Stimulated activated CD8-positive, alpha-beta memory T cell treated with anti-CD3 and anti-CD28 coated beads, Interleukin-15, amount 100 ng/mL, for 48 hours (primary cell): ENCODE data around the gene CD300E.
"Not testable (repeated sequence)": the region's sequence is repeated elsewhere in the genome, so short reads cannot be mapped to it uniquely, and the experiment has no call there.

ENCODE experiments used
- DNase-seq, 2 donors: peaks; one replicate each; pipeline ENCODE4 v3.0.0-alpha.2; 2020; ENCODE audit warnings: low read depth in 2 of 2

The CD300E gene

DNA sequence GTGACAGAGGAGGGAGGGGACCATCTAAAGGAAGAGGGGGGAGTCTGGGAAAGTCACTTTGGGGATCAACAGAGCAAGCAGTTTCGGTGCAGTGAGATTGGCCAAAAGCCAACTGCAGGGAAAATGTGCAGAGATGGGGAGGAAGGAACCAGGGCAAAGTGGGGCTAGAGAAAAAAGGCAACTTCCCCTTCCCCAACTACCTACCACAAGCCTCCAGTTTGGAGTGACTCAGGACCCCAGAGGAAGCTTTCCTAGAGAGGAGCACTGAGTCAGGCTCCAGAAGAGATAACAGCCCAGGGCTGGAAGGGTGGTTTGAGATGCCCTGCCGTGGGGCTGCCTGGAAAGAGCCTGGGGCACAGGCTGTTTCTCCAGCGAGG lies 24.5 kb downstream of the CD300E start:
- DNase-seq = no peak

DNA sequence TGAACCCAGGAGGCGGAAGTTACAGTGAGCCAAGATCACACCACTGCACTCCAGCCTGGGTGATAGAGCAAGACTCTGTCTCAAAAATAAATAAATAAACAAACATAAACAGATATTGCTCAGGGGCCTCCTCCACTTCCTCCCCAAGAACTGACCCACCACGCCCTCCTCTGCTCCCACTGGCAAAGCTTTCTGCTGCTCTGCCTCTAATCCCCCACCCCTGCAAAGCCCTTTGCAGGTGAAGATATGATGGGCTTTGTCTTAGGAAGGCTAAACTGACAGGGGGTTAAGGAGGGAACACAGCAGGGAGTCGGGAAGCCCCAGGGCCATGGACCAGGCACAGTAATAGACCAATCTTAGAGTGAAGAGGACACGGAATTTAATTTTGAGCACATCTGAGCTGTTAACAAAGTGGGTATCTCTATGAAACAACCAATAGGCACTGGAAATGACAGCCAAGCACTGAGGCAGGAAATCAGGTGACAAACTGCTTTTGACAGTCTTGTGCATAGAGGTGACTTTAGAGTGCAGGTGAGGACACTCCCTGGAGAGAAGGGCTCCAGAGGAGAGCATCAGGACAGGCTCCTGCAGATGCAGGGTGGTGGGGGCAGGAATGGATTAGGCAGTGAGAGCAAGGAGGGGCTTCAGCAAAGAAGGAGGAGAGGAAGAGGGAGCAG lies 25.1 kb downstream of the CD300E start:
- no peak for DNase-seq

DNA sequence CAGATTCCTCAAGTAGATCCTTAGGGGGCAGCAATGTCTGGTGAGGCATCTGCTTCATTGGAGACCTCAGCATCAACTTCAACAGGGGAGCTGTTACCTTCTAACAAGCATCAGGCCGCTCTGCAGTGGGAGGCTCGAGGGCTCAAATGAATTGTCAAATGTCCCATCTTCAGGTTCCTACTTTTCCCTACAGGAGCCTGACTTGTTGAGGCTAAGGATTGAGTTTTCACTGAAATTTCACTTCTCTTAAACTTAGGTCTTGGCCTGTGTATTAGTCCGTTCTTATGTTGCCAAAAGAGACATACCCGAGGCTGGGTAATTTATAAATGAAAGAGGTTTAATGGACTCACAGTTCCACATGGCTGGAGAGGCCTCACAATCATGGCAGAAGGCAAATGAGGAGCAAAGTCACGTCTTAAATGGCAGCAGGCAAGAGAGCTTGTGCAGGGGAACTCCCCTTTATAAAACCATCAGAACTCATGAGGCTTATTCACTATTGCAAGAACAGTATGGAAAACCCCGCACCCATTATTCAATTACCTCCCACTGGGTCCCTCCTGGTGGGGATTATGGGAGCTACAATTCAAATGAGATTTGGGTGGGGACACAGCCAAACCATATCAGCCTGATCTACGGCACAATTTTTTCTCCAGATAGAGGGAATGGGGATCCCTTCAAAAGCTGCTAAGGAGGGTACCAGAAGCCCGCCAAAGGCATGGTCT lies 26.3 kb downstream of the CD300E start:
- DNase-seq = no peak

DNA sequence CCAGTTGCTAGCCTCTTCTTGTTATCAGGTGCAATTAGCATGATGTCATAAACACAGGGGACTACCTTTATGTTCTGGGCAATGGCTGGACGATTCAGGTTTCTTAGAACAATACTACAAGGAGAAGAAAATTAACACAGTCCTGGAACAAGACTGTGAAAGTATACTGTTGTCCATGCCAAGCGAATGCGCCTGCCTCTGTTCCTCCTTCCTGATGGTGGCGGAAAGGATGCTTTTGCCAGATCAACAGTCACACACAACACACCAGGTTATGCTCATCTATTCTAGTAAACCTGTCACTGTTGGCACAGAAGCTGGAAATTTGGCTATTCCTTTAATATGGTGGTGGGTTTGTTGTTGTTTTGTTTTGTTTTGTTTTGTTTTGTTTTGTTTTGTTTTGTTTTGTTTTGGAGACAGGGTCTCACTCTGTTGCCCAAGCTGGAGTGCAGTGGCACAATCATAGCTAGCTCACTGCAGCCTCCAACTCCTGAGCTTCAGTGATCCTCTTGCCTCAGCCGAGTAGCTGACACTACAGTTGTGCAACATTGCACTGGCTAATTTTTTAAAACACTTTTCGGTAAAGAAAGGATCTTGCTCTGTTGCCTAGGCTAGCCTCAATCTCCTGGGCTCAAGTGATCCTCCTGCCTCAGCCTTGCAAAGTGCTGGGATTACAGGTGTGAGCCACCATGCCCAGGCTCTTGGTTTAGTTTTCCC lies 28.3 kb downstream of the CD300E start:
- no peak for DNase-seq

DNA sequence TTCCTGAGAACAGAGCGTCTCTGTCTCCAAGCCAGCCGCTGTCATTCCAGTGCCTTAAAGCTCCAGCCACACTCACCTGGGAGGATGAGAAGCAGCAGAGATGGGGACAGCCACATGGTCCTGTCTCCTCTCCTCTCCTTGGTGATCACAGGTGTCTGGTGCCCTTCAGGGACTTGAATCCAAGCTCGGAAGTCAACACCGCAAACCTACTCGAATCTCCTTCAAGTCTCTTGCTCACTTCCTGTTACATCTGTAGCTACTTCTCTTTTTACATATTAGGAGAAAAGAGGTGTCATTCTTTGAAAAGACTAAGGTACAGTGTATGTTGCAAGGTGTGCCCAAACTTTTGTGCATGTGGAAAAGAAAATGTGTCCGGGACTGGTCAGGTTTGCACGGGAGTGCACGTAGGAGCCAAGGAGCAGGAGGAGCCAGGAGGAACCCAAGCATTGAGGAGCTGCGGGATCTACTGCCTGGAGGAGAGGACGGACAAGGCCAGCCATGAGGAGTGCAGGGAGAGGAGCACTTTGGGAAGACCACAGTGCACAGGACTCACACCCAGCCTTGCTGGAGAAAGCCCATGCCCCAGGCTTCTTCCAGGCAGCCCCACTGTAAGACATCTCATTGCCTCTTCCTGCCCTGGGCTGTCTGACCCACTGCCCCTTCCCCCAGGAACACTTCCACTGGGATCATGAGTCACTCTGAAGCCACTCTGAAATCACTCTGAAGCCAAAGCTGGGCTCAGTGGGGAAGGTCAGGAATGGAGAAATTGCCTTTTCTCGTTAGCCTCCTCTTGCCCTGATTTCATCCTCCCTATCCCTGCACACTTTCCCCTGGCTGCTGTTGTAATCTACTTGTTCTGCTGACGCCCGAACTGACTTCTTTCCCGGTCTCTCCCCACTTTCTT lies 31.2 kb downstream of the CD300E start, which contains the start of gene CD300LD:
Gene CD300LD (minus strand): TSS at position 197 of the 904 bp plus-strand sequence. CDS start 81 bp downstream, at position 116.
- DNase-seq = no peak

DNA sequence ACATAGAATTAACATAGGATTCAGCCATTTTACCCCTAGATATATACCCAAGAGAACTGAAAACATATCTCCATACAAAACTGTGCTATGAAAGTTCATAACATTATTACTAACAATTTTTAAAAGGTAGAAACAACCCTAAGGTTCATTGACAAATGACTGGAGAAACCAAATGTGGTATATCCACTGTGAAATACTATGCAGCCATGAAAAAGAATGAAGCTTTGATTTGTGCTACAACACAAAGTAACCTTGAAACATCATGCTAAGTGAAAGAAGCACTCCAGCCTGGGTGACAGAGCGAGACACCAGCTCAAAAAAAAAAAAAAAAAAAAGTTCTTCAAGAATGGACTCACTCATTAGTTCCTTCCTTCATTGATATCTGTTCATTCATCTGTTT lies 32.0 kb downstream of the CD300E start:
- no peak for DNase-seq

DNA sequence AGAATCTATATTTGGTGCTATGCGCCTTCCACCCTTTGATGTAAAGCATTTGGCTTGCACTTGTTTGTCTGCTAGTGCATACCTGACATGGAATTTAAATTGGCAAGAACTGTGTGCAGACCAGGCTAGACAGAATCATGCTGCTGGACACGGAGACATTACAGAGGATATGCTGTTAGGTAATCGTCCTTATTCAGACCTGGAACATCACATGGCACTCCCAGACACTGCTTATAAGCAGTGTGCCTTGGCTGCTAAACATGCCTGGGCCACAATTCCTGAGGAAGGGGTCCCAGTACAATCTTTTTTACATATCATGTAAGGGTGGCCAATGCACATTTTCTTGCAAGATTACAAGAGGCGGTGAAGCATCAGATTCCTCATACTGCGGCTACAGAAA lies 37.8 kb downstream of the CD300E start:
- no peak for DNase-seq

DNA sequence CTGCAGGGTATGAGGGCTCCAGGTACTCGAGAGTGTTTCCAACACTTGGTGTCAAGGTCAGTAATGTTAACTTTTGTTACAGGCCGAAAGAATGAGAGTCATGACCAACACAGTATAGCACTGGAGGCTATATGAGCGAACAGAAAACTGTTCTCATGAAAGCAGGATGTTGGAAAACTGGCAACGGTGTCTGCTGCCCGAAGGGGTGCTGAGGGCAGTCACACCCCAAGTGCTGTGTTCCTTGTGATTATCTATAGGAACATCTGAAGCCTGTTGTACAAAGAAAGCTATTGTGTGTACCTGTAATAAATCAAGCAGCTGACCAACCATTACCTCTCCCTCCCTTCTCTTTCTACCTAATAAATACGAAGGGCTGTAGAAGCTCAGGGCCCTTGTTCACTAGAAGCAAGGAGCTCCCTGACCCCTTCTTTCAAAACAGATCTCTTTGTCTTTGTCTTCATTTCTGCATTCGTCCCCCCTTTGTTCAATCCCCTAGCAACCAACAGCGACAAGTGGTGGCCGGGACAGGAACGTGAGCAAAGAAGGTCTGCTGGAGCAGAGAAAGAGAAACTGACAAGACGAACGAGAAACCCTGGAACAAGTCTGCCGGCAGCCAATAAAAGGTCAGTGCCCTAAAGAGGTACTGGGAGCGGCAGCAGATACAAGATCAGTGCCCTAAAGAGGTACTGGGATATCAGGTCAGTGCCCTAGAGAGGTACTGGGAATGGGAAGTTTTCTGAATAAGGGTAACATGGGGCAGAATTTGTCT lies 39.1 kb downstream of the CD300E start:
- DNase-seq = no peak

DNA sequence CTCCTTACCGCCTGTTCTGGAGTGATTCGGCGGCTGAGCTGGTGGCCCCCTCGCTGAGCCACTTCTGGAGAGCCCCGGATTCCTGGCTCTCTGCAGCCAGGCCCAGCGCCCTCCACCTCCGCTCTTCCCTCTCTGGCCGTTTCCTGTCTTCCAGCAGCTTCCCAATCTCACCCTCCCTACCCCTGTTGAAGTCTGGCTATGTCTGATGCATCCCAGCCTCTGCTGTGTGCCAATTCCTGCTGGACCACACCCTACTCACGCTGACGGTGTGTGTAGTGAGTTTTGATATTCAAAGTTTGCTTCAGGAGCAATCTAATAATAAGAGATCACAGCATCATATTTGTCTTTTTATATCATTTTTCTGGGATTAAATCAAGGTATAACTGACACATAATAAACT lies 40.9 kb downstream of the CD300E start:
- DNase-seq = no peak

DNA sequence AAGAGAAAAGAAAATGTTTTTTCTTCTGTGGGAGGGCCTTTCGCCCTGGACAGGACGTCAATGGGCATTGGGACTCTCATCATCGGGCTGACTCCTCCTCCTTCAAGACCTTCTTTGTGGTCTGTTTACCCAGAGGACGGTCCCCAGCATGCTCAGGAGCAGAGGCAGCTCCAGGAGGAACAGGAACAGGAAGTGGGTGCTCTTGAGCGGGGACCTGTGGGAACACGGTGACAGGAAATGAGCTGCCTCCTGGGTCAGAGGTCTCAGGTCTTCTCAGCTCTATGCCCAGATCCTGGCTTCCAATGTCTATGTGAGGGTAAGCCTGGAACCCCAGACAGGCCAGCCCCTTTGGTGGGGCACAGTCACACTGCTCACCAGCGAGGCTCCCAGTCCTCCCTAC lies 43.6 kb downstream of the CD300E start:
- no peak for DNase-seq

DNA sequence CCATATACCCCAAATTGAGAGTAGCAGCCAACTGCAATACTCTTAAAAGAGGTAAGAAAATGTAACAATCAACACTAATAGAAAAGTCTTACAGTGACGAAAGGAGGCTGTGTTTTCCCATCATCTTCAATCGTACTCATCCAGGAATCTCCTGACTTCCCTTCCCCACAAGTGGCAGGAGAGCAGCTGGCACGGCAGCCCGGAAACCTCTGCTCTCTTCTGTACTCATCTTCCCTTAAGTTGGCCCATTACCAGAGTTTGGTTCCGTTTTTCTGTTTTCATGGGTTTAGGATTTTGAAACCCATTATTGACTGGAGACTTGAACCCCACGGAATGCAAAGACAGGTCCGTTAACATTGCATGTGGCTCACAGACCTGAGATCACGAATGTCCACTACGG lies 44.6 kb downstream of the CD300E start:
- no peak for DNase-seq

DNA sequence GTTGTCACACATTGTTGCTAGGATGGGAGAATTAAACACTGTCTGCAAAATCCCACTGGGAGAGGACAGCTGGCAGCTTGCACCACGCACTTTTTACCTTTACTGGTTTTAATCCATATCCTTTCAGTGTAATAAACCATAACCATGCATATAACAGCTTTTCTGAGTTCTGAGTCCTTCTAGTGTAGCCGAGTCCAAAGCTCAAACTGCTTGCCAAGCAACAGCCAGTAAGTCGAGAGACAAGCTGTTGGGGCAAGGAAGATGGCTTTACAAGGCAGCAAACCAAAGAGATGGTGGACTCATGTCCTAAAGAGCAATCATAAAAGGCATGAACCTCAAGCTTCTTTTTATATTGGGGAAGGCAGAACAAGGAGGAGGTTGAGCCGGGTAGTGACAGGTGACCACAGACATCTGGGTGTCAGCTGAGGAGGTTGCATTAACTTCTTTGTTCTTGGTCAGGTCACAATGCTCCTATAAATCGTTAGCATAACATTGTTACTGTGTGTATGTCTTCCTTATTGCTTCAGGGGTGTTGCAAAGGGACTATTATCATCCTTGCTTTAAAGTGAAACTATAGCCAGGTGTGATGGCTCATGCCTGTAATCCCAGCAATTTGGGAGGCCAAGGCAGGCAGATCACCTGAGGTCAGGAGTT lies 48.9 kb downstream of the CD300E start:
- no peak for DNase-seq

DNA sequence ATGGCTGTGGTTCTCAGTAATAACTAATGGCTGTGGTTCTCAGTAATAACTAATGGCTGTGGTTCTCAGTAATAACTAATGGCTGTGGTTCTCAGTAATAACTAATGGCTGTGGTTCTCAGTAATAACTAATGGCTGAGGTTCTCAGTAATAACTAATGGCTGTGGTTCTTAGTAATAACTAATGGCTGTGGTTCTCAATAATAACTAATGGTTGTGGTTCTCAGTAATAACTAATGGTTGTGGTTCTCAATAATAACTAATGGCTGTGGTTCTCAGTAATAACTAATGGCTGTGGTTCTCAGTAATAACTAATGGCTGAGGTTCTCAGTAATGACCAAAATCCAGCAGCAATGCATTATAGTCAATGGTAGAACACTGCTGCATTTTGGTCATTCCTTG lies 49.9 kb downstream of the CD300E start:
- DNase-seq = not testable (repeated sequence)

DNA sequence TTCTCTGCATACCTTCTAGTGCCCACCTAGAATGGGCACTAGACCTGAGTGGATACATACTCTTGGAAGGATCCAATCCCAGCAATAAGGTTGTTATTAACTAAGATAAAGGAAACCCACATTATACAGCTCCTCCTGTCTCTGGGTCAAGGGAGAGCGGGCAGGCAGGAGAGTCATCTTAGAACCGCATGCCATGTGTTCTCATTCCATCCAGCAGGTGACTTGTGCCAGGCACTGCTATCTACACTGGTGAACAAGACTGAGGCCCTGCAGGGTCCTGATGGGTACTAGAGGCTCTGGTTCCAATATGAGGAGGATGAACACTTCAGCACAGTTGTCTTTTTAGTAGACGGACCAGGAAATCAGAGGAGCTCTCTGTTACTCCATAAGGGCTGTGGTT lies 50.4 kb downstream of the CD300E start:
- DNase-seq = no peak

DNA sequence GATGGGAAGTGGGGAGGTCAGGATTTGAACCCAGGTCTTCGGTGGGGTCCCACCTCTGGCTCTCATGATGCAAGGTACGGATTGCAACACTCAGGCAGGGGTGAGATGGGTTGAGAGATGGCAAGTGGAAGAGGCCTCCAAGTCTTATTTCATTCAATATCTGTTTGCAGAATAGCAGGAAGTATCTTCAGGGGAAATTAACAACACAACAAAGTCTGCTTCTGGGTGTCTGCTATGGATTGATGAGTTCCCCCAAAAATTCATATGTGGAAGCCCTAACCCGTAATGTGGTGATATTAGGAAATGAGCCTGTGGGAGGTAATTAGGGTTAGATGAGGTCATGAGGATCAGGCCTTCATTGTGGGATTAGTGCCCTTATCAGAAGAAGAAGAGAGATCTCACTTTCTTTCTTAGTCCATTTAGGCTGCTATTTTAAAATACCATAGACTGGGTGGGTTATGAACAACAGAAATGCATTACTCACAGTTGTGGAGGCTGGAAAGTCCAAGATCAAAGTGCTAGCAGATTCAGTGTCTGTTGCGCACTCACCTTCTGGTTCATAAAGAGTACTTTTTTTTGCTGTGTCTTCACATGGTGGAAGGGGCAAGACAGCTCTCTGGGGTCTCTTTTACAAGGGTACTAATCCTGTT lies 51.8 kb downstream of the CD300E start:
- DNase-seq = no peak

DNA sequence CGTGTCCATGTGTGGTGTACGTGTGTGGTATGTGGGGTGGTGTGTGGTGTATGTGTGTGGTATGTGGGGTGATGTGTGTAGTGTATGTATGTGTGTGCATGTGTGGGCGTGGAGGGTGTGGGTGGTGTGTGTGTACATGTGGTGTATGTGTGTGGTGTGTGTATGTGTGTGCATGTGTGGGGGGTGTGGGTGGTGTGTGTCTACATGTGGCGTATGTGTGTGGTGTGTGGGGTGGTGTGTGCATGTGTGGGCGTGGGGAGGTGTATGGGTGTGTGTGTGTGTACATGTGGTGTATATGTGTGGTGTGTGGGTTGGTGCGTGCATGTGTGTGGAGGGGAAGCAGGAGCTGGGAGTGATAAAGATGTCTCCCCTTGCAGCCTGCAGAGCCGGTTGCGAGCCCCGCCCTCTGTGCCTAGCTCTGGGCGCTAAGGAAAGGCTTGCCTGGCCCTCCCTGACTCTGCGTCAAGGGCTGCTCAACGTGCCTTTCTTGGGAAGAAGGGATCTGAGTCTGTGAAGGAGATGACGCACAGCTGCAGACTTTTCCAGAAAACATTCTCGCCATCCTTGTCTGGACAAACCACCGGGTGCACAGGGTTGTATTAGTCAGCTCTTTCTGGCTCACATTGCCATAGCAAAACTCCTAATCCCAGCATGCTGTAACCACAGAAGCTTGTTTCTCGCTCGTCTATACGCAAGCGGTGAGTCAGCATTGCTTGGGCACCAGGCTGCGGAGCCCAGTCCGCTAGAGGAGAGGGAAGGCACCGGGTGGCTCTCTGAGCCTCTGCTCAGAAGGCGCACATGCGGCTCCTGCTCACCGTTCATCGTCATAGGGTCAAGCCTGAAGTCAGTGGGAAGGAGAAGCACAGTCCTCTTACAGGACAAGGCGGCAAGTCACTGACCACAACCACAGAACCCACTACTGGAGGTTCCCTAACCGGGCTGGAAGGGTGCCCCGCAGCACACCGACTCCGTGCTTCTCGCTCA lies 54.2 kb downstream of the CD300E start:
- DNase-seq = peak; percentile 22 to 33

DNA sequence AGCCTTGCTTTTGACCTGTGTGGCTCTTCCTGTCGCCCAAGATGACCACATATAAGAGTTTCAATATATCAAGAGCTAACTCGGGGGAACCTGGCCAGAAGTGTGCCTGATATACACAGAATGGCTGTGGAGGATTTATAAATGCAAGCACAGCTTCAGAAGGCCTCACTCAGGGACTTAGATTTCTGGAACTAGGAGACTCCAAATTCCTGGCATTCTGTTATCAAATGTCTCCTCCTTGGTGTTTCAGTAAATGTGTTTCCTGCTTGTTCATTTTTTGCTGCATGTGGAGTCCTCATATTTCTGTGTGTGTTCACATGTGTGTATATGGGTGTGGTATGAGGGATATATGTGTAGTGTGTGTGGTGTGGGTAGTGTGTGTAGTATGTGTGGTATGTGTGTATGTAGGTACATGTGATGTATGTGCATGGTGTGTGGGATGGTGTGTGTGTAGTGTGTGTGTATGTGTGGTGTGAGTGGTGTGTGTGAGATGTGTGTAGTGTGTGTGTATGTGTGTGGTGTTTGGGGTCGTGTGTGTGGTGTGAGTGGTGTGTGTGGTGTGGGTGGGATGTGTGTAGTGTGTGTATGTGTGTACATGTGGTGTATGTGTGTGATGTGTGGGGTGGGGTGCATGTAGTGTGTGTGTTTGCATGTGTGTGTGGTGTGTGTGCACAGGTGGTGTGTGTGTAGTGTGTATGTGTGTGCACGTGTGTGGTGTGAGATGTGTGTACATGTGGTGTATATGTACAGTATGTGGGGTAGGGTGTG lies 55.2 kb downstream of the CD300E start:
- no peak for DNase-seq

DNA sequence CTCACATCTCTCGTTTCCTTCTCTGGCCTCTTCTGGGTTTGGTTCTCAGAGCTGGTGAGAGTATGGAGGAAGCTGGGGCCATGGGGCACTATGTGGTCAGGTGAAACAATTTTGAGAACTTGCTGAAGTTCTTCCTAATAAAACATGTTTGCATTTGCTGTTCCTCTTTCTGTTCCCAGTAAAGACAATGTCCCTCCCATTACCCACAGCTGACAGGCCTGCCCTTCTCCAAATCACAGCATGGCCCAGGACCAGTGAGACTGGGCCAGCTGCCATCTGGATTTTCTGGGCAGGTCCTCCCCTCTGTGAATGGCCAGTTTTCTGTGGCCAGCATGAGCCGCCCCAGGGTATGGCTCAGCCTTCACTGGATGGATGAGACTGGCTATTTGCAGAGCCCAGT lies 56.1 kb downstream of the CD300E start, which contains the start of gene CD300H:
Gene CD300H (minus strand): TSS at position 113 of the 400 bp plus-strand sequence.
- DNase-seq = no peak
